Esophagus muscularis mucosa (tissue), 4 donors: ENCODE measurements around the gene AAK1.

Source experiments
- CTCF ChIP-seq, 3 experiments: fragments of 200-600 bp in 2 of 3; fragments of 450-650 bp in 1 of 3; sonication (generic) in 2 of 3; IDR thresholded peaks; one replicate each; pipeline ENCODE4 v1.5.1; 2017 to 2019; ENCODE audit warnings: antibody characterized with exemption in 3 of 3, mild to moderate bottlenecking in 2 of 3, moderate library complexity in 1 of 3
- EP300 ChIP-seq: sonication (generic); formaldehyde crosslinking; IDR thresholded peaks from one replicate; pipeline ENCODE4 v1.6.1; 2017; ENCODE audit warnings: antibody characterized with exemption
- POLR2A ChIP-seq: fragments of 450-650 bp; IDR thresholded peaks from one replicate; pipeline ENCODE4 v1.6.1; 2017; ENCODE audit warnings: antibody characterized with exemption, moderate library complexity, mild to moderate bottlenecking, low read depth
- POLR2AphosphoS5 ChIP-seq, 2 donors: sonication (generic); formaldehyde crosslinking; IDR thresholded peaks; one replicate each; pipeline ENCODE4 v1.6.1; 2017; ENCODE audit warnings: antibody characterized with exemption in 2 of 2

- TF ChIP-seq POLR2A, result no peak
- no peak for TF ChIP-seq CTCF (IDR thresholded peaks at IDR 0.05)
- TF ChIP-seq POLR2AphosphoS5 (IDR thresholded peaks at IDR 0.05), result no peak
- no peak for TF ChIP-seq EP300
These were observed 22.1 kb downstream of the AAK1 start for GRCh38 chr2:69621440-69621839.
